Epithelial cell of proximal tubule (primary cell): Measurements from ENCODE around the gene MGAT5. TPM values are rescaled to one million over a fixed set of nuclear protein-coding genes. Genes with fewer than 3 reads are reported as not detected.

ENCODE experiments used
- DNase-seq: peaks from one replicate; pipeline ENCODE4 v3.0.0-alpha.2; 2011; ENCODE audit warnings: low read depth
- H3K4me3 ChIP-seq: 2 replicates; pipeline ENCODE4 v1.5.1; 2011; ENCODE audit warnings: low read depth, mild to moderate bottlenecking, low read length
- total RNA-seq: library from RNA; depleted of rRNA; stranded (reverse); fragments of >200 nt; gene quantifications from 2 replicates; pipeline ENCODE4 v1.2.3, GENCODE V29; 2015
- TF ChIP-seq, protein P1 (sequence below): conservative IDR thresholded peaks from 2 replicates; pipeline ENCODE4 v1.5.1; 2012; ENCODE audit warnings: low read depth, mild to moderate bottlenecking, low read length

Gene MGAT5
- total RNA-seq, 1 donor from 2014 or later = 34.0 TPM

DNA sequence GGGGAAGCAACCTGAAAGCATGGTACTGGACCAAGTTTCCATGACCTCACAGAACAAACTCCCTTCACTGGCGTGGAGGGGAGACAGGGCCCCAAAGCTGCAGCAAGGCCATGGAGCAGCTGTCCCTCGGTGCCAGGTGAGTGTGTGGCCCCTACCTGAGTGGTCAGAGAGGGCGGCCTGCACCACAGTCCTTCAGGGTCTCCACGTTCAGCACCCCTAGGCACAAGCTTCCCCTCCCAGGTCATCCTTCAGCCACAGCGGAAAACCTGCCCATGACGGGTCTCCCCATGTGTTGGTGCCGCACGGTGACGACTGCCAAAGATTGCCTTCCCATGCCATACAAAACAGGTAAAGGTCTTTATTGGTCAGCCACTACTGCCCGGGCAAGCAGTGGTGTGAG lies 201.6 kb downstream of the MGAT5 start:
- no peak for DNase-seq
- no peak overlapping the region for H3K4me3 ChIP-seq
- TF ChIP-seq, protein P1, sequence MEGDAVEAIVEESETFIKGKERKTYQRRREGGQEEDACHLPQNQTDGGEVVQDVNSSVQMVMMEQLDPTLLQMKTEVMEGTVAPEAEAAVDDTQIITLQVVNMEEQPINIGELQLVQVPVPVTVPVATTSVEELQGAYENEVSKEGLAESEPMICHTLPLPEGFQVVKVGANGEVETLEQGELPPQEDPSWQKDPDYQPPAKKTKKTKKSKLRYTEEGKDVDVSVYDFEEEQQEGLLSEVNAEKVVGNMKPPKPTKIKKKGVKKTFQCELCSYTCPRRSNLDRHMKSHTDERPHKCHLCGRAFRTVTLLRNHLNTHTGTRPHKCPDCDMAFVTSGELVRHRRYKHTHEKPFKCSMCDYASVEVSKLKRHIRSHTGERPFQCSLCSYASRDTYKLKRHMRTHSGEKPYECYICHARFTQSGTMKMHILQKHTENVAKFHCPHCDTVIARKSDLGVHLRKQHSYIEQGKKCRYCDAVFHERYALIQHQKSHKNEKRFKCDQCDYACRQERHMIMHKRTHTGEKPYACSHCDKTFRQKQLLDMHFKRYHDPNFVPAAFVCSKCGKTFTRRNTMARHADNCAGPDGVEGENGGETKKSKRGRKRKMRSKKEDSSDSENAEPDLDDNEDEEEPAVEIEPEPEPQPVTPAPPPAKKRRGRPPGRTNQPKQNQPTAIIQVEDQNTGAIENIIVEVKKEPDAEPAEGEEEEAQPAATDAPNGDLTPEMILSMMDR = no peak

- no peak for DNase-seq
- TF ChIP-seq, protein P1 = no peak
- H3K4me3 ChIP-seq = no peak overlapping the region
Observed at GRCh38 chr2:134457353-134457752, 203.5 kb downstream of the MGAT5 start.

DNA sequence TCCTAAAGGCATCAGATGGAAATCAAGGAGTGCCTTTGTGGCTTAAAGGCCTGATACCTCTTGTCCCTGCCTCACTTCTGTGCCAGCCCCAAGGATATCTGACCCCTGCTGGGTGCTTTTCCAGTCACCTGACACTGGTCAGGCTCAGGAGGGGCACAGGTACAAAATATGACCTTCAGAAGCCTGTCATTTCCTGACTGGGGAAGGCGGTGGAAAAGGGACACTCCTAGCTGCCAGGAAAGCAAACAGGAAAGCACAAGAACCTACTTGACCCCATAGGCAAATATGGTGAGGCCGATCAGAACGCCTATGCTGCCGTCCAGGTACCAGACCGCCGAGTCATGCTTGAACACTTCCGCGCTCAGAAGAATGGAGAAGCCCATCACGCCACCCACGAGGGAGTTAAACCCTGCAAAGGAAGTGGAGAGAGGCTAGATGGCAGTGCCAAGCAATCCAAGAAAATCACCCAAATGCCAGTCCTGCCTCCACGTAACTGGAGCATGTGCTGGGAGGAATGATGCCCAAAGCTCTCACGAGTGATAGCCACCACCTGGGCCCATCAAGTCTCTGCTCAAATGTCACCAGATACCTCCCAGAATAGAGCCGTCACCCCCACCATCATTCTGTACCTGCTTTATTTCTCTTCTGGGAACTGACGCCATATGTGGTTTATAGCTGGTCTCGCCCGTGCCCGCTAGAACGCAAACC lies 204.0 kb downstream of the MGAT5 start:
- DNase-seq = no peak
- TF ChIP-seq, protein P1 = no peak

GRCh38 chr2:134458473-134458853 lies 204.6 kb downstream of the MGAT5 start:
- no peak overlapping the region for H3K4me3 ChIP-seq
- TF ChIP-seq, protein P1 = no peak
- no peak for DNase-seq

More for the DNA sequence above, 204.0 kb downstream of the MGAT5 start:
- no peak overlapping the region for H3K4me3 ChIP-seq

GRCh38 chr2:134458950-134459349 lies 205.1 kb downstream of the MGAT5 start:
- no peak for DNase-seq
- TF ChIP-seq, protein P1 = no peak

DNA sequence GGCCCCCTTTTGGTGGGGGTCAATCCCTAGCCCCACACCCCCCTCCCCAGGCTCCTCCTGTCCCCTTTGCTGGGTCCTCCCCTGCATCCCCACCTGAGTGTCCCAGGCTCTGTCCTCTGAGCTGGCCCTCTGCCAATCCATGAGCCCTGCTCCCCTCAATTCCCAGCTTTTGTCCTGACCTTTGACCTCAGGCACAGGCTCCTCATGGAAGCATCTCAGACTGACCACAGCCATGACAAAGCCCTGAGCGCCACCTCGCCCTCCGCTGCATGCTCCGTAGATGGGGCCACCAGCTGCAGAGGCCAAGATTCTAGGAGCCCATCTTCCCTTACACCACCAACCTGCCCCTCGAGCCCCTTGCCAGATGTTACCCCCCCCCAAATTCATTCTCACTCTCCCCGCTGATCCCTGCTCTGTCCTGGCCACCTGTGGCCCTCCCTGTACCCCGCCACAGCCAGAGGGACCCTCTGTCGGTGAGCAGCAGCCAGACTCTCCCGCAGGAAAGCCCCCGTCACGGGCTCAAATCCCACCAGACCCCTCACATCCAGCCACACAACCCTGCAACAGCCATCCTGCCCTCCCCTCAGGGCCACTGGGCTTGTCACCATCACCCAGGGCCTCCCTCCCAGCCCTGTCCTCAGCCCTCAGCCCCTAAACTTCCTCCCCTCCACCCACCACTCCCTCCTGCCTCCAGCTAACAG lies 206.0 kb downstream of the MGAT5 start:
- no peak for DNase-seq
- no peak overlapping the region for H3K4me3 ChIP-seq
- TF ChIP-seq, protein P1 = no peak

More at GRCh38 chr2:134458950-134459349, 205.1 kb downstream of the MGAT5 start:
- no peak overlapping the region for H3K4me3 ChIP-seq
